ENCODE measurements around the gene ABLIM2. TPM values are rescaled to one million over a fixed set of nuclear protein-coding genes. Genes with fewer than 3 reads are reported as not detected.

ABLIM2 gene
- total RNA-seq, 2 experiments from 2014 or later = 0.13 TPM; not detected in 1

GRCh38 chr4:8021796-8022195, 136.8 kb downstream of the ABLIM2 start:
- ChIA-PET POLR2A (no interaction called here), CTCF (no interaction called here)
- no peaks in the 10 kb centered on the region for H3K9me3 Mint-ChIP-seq
- peaks cover 5% of the 10 kb centered on the region for H3K27me3 Mint-ChIP-seq
- H3K36me3 Mint-ChIP-seq (ENCODE audit: low read depth) = no peaks in the 10 kb centered on the region
- no peak overlapping the region for H3K4me3 Mint-ChIP-seq
- peaks cover 10% of the 10 kb centered on the region for H3K4me1 Mint-ChIP-seq
- DNase-seq = no peak
- H3K27ac Mint-ChIP-seq = no peak overlapping the region

GRCh38 chr4:8019396-8020365, 138.9 kb downstream of the ABLIM2 start:
- POLR2A ChIA-PET = interaction anchor here (1.0 kb wide), 1 partner anchor 10 kb away, joined by 3 read pairs; no protein-coding TSS in a partner anchor
- H3K4me3 Mint-ChIP-seq = no peak overlapping the region

GRCh38 chr4:8016527-8016926, 142.1 kb downstream of the ABLIM2 start:
- ChIA-PET POLR2A (no interaction called here), CTCF (interaction anchor here (1.4 kb wide), 1 partner anchor 214 kb away, joined by 3 read pairs; no protein-coding TSS in a partner anchor)
- Mint-ChIP-seq H3K36me3 (ENCODE audit: low read depth) (no peaks in the 10 kb centered on the region), H3K9me3 (no peaks in the 10 kb centered on the region), H3K4me3 (no peak overlapping the region), H3K27me3 (peaks cover 9% of the 10 kb centered on the region), H3K4me1 (peaks cover 10% of the 10 kb centered on the region), H3K27ac (no peak overlapping the region)
- DNase-seq = no peak

More at GRCh38 chr4:8019396-8020365, 138.9 kb downstream of the ABLIM2 start:
- H3K9me3 Mint-ChIP-seq = no peaks in the 10 kb centered on the region
- DNase-seq = no peak
- CTCF ChIA-PET = no interaction called here
- H3K27me3 Mint-ChIP-seq = peaks cover 5% of the 10 kb centered on the region
- H3K36me3 Mint-ChIP-seq (ENCODE audit: low read depth) = no peaks in the 10 kb centered on the region
- H3K4me1 Mint-ChIP-seq = peaks cover 10% of the 10 kb centered on the region
- H3K27ac Mint-ChIP-seq = no peak overlapping the region

- no peaks in the 10 kb centered on the region for H3K36me3 Mint-ChIP-seq (ENCODE audit: low read depth)
- POLR2A ChIA-PET = no interaction called here
- no peak overlapping the region for H3K27ac Mint-ChIP-seq
- no peak for DNase-seq
- H3K27me3 Mint-ChIP-seq = peaks cover 9% of the 10 kb centered on the region
- peaks cover 10% of the 10 kb centered on the region for H3K4me1 Mint-ChIP-seq
- no peaks in the 10 kb centered on the region for H3K9me3 Mint-ChIP-seq
- H3K4me3 Mint-ChIP-seq = no peak overlapping the region
- CTCF ChIA-PET = interaction anchor here (1.4 kb wide), 1 partner anchor 213 kb away, joined by 3 read pairs; no protein-coding TSS in a partner anchor
These were observed 143.1 kb downstream of the ABLIM2 start for GRCh38 chr4:8015512-8015911.

GRCh38 chr4:8013976-8014726, 144.5 kb downstream of the ABLIM2 start:
- H3K4me1 Mint-ChIP-seq = peaks cover under 1% of the 10 kb centered on the region
- no peak overlapping the region for H3K27ac Mint-ChIP-seq
- no peak overlapping the region for H3K4me3 Mint-ChIP-seq
- H3K27me3 Mint-ChIP-seq = peaks cover 9% of the 10 kb centered on the region
- CTCF ChIA-PET = no interaction called here
- DNase-seq = no peak
- POLR2A ChIA-PET = no interaction called here
- H3K9me3 Mint-ChIP-seq = no peaks in the 10 kb centered on the region
- H3K36me3 Mint-ChIP-seq (ENCODE audit: low read depth) = no peaks in the 10 kb centered on the region

GRCh38 chr4:8012517-8012916, 146.1 kb downstream of the ABLIM2 start:
- Mint-ChIP-seq H3K9me3 (no peaks in the 10 kb centered on the region), H3K4me1 (no peaks in the 10 kb centered on the region), H3K27ac (no peak overlapping the region), H3K36me3 (ENCODE audit: low read depth) (no peaks in the 10 kb centered on the region), H3K27me3 (peaks cover 4% of the 10 kb centered on the region), H3K4me3 (no peak overlapping the region)
- POLR2A ChIA-PET = no interaction called here
- no peak for DNase-seq
- CTCF ChIA-PET = no interaction called here

GRCh38 chr4:8010618-8011017, 148.0 kb downstream of the ABLIM2 start:
- no peaks in the 10 kb centered on the region for H3K4me1 Mint-ChIP-seq
- H3K27ac Mint-ChIP-seq = no peak overlapping the region
- no peak overlapping the region for H3K4me3 Mint-ChIP-seq
- DNase-seq = no peak
- no peaks in the 10 kb centered on the region for H3K9me3 Mint-ChIP-seq
- peaks cover 4% of the 10 kb centered on the region for H3K27me3 Mint-ChIP-seq
- ChIA-PET CTCF (no interaction called here), POLR2A (no interaction called here)
- no peaks in the 10 kb centered on the region for H3K36me3 Mint-ChIP-seq (ENCODE audit: low read depth)

- CTCF ChIA-PET = no interaction called here
- no peak for DNase-seq
- H3K27ac Mint-ChIP-seq = no peak overlapping the region
- POLR2A ChIA-PET = no interaction called here
- H3K4me1 Mint-ChIP-seq = no peaks in the 10 kb centered on the region
- H3K27me3 Mint-ChIP-seq = peaks cover 4% of the 10 kb centered on the region
- no peaks in the 10 kb centered on the region for H3K9me3 Mint-ChIP-seq
- H3K4me3 Mint-ChIP-seq = no peak overlapping the region
- H3K36me3 Mint-ChIP-seq (ENCODE audit: low read depth) = no peaks in the 10 kb centered on the region
These were observed 148.7 kb downstream of the ABLIM2 start for GRCh38 chr4:8009710-8010511.

GRCh38 chr4:8009097-8009496, 149.5 kb downstream of the ABLIM2 start:
- no peak overlapping the region for H3K4me3 Mint-ChIP-seq
- CTCF ChIA-PET = no interaction called here

GRCh38 chr4:8008391-8008790, 150.2 kb downstream of the ABLIM2 start:
- Mint-ChIP-seq H3K4me1 (no peaks in the 10 kb centered on the region), H3K4me3 (no peak overlapping the region), H3K9me3 (no peaks in the 10 kb centered on the region), H3K36me3 (ENCODE audit: low read depth) (no peaks in the 10 kb centered on the region), H3K27me3 (peaks cover 4% of the 10 kb centered on the region), H3K27ac (no peak overlapping the region)
- ChIA-PET CTCF (no interaction called here), POLR2A (no interaction called here)
- no peak for DNase-seq

More at GRCh38 chr4:8009097-8009496, 149.5 kb downstream of the ABLIM2 start:
- Mint-ChIP-seq H3K27ac (no peak overlapping the region), H3K36me3 (ENCODE audit: low read depth) (no peaks in the 10 kb centered on the region), H3K9me3 (no peaks in the 10 kb centered on the region), H3K27me3 (peaks cover 4% of the 10 kb centered on the region), H3K4me1 (no peaks in the 10 kb centered on the region)
- POLR2A ChIA-PET = no interaction called here
- no peak for DNase-seq

GRCh38 chr4:8007581-8007980, 151.0 kb downstream of the ABLIM2 start:
- H3K36me3 Mint-ChIP-seq (ENCODE audit: low read depth) = no peaks in the 10 kb centered on the region
- ChIA-PET POLR2A (no interaction called here), CTCF (no interaction called here)
- peaks cover under 1% of the 10 kb centered on the region for H3K27me3 Mint-ChIP-seq
- no peak for DNase-seq
- no peak overlapping the region for H3K27ac Mint-ChIP-seq
- H3K9me3 Mint-ChIP-seq = no peaks in the 10 kb centered on the region
- H3K4me3 Mint-ChIP-seq = no peak overlapping the region
- H3K4me1 Mint-ChIP-seq = no peaks in the 10 kb centered on the region

- DNase-seq = no peak
- no peak overlapping the region for H3K27ac Mint-ChIP-seq
- CTCF ChIA-PET = no interaction called here
- H3K27me3 Mint-ChIP-seq = no peaks in the 10 kb centered on the region
- H3K4me1 Mint-ChIP-seq = no peaks in the 10 kb centered on the region
- POLR2A ChIA-PET = no interaction called here
- no peaks in the 10 kb centered on the region for H3K9me3 Mint-ChIP-seq
- no peak overlapping the region for H3K4me3 Mint-ChIP-seq
- H3K36me3 Mint-ChIP-seq (ENCODE audit: low read depth) = no peaks in the 10 kb centered on the region
These were observed 152.1 kb downstream of the ABLIM2 start for GRCh38 chr4:8006471-8006870.

- H3K4me3 Mint-ChIP-seq = no peak overlapping the region
- no peak for DNase-seq
- no peaks in the 10 kb centered on the region for H3K4me1 Mint-ChIP-seq
- no peaks in the 10 kb centered on the region for H3K9me3 Mint-ChIP-seq
- no peak overlapping the region for H3K27ac Mint-ChIP-seq
- H3K27me3 Mint-ChIP-seq = no peaks in the 10 kb centered on the region
- H3K36me3 Mint-ChIP-seq (ENCODE audit: low read depth) = no peaks in the 10 kb centered on the region
- ChIA-PET CTCF (no interaction called here), POLR2A (no interaction called here)
These were observed 152.8 kb downstream of the ABLIM2 start for GRCh38 chr4:8005814-8006215.

Data from activated CD4-positive, alpha-beta memory T cell treated with anti-CD3 and anti-CD28 coated beads, Interleukin-2, amount 10 ng/mL, durations not matched to agents 7 days and 5 days (primary cell).